Spleen (tissue), 11 donors: Measurements from ENCODE around the gene TNFSF8. TPM values are rescaled to one million over a fixed set of nuclear protein-coding genes. Genes with fewer than 3 reads are reported as not detected.

ENCODE experiments used
- DNase-seq: peaks from one replicate; pipeline ENCODE4 v3.0.0-alpha.2; 2020
- H3K27ac ChIP-seq, 8 donors: fragments of 200-600 bp; sonication (generic) in 7 of 8; 1 replicate in 4 of 8; 2 replicates in 4 of 8; pipeline versions ENCODE4 v1.5.0 to v1.8.0; 2016 to 2021; ENCODE audit warnings: inconsistent platforms in 4 of 8, mild to moderate bottlenecking in 4 of 8, moderate library complexity in 1 of 8
- H3K27me3 ChIP-seq, 7 donors: fragments of 200-600 bp; sonication (generic) in 6 of 7; replicated peaks in 1 of 7; 1 replicate in 4 of 7; 2 replicates in 3 of 7; pipeline versions ENCODE4 v1.5.0 to v1.8.0; 2016 to 2021; ENCODE audit warnings: inconsistent platforms in 3 of 7, mild to moderate bottlenecking in 1 of 7
- H3K36me3 ChIP-seq, 6 donors: fragments of 200-600 bp; sonication (generic) in 5 of 6; 1 replicate in 4 of 6; 2 replicates in 2 of 6; pipeline versions ENCODE4 v1.5.0 to v1.8.0; 2016 to 2021; ENCODE audit warnings: inconsistent platforms in 2 of 6
- H3K4me1 ChIP-seq, 6 donors: fragments of 200-600 bp; sonication (generic) in 5 of 6; 1 replicate in 3 of 6; 2 replicates in 3 of 6; pipeline versions ENCODE4 v1.5.0 to v1.8.0; 2016 to 2021; ENCODE audit warnings: inconsistent platforms in 3 of 6
- H3K4me3 ChIP-seq, 8 donors: fragments of 200-600 bp; sonication (generic) in 7 of 8; 1 replicate in 4 of 8; 2 replicates in 4 of 8; pipeline versions ENCODE4 v1.5.0 to v1.8.0; 2016 to 2021; ENCODE audit warnings: inconsistent platforms in 4 of 8, mild to moderate bottlenecking in 4 of 8, moderate library complexity in 2 of 8
- H3K9me3 ChIP-seq, 8 donors: fragments of 200-600 bp; sonication (generic) in 7 of 8; 1 replicate in 4 of 8; 2 replicates in 4 of 8; pipeline versions ENCODE4 v1.5.0 to v1.8.0; 2016 to 2021; ENCODE audit warnings: inconsistent platforms in 4 of 8
- POLR2A ChIP-seq, 3 donors: fragments of 450-650 bp; IDR thresholded peaks; one replicate each; pipeline ENCODE4 v1.5.1; 2017; ENCODE audit warnings: antibody characterized with exemption in 3 of 3, mild to moderate bottlenecking in 1 of 3
- POLR2AphosphoS5 ChIP-seq, 3 donors: sonication (generic); formaldehyde crosslinking; IDR thresholded peaks; one replicate each; pipeline ENCODE4 v1.5.1; 2017; ENCODE audit warnings: antibody characterized with exemption in 3 of 3
- WGBS, 5 donors: extraction: QIAGEN DNeasy Blood & Tissue Kit in 3 of 5; methylation state at CpG; one replicate each; pipeline versions ENCODE4 v1.1.5 to v1.1.7; 2013 to 2018; 5-methylcytosine and 5-hydroxymethylcytosine counted together
- intact Hi-C: fragments of 100-400 bp; cut with DNase I; formaldehyde crosslinking; loops from one replicate; pipeline ENCODE4 v1.15.0; 2023; ENCODE audit warnings: low total_unique reads
- polyA plus RNA-seq, 3 donors: library from polyadenylated mRNA; stranded (reverse); fragments of 200-250 nt; gene quantifications; one replicate each; pipeline ENCODE4 v1.2.1, GENCODE V29; 2013
- total RNA-seq, 7 donors: library from RNA; depleted of rRNA in 3 of 7; stranded (reverse); fragments of >200 nt in 3 of 7; fragmentation: NEBNext Ultra II Directional in 4 of 7; extraction: Animal tissue kit (Norgen Biotek cat#: 25700) in 4 of 7; gene quantifications; one replicate each; pipeline versions ENCODE4 v1.1.0 to v1.2.1, GENCODE V29; 2016 to 2021
- TF ChIP-seq, protein P1 (sequence below), 11 experiments: fragments of 200-600 bp in 7 of 11; fragments of 450-650 bp in 4 of 11; sonication (generic) in 4 of 11; IDR thresholded peaks in 8 of 11; conservative IDR thresholded peaks in 3 of 11; 1 replicate in 7 of 11; 2 replicates in 4 of 11; pipeline versions ENCODE4 v1.4.0 to v1.8.0; 2016 to 2021; ENCODE audit warnings: antibody characterized with exemption in 11 of 11, inconsistent platforms in 4 of 11, mild to moderate bottlenecking in 1 of 11
- donor health status: healthy with polysubstance abuse.
- donor health status: DM: no; HTN: no; CAD: no; lungs with moderate emphysema.
- donor health status: DM: no; HTN: no; CAD: no.
- donor health status: Bipolar disorder and iron deficiency.
- donor health status: healthy.
- donor health status: DM: no; HTN: no; CAD: no.
- donor health status: DM: yes; HTN: yes; CAD: no.

TNFSF8 gene
- total and polyA plus RNA-seq, 10 donors: 4.8 to 42.7 (median 15.9) TPM

DNA sequence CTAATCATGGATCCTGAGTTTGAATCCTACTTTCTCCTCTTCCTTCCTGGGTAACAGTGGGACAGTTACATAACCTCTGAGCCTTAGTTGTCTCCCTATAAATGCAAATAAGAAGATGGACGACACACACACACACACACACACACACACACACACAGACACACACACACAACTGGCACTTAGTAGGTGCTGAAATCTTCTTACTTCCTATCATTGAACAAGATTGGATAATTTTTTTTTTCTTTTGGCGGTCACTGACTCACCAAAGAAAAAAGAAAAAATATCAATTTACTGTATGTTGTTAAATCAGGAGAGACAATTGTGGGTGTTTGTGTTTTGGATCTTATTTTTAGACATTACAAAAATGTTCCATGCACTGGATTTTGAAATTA is 28.4 kb upstream of the TNFSF8 start:
- 53 to 72% (median 68%) methylated on average over 2 of the region's 2 CpGs for WGBS, 5 donors
- no peaks in the 10 kb centered on the region for H3K36me3 ChIP-seq
- peak overlapping the region in 1 of 8 donors; percentile 39 for H3K4me3 ChIP-seq
- intact Hi-C loops: no loop called here
- no peak for DNase-seq
- TF ChIP-seq, protein P1, sequence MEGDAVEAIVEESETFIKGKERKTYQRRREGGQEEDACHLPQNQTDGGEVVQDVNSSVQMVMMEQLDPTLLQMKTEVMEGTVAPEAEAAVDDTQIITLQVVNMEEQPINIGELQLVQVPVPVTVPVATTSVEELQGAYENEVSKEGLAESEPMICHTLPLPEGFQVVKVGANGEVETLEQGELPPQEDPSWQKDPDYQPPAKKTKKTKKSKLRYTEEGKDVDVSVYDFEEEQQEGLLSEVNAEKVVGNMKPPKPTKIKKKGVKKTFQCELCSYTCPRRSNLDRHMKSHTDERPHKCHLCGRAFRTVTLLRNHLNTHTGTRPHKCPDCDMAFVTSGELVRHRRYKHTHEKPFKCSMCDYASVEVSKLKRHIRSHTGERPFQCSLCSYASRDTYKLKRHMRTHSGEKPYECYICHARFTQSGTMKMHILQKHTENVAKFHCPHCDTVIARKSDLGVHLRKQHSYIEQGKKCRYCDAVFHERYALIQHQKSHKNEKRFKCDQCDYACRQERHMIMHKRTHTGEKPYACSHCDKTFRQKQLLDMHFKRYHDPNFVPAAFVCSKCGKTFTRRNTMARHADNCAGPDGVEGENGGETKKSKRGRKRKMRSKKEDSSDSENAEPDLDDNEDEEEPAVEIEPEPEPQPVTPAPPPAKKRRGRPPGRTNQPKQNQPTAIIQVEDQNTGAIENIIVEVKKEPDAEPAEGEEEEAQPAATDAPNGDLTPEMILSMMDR (IDR thresholded peaks at IDR 0.05 in 8 of 11, conservative IDR thresholded peaks at IDR 0.05 in 3 of 11): no peak
- no peak for TF ChIP-seq POLR2AphosphoS5 (IDR thresholded peaks at IDR 0.05)
- no peak for TF ChIP-seq POLR2A (IDR thresholded peaks at IDR 0.05)
- peaks cover 0 to 45% (median 38%) of the 10 kb centered on the region in 8 donors for H3K9me3 ChIP-seq
- no peaks in the 10 kb centered on the region for H3K27me3 ChIP-seq
- H3K4me1 ChIP-seq: peaks cover 0 to 47% (median 9%) of the 10 kb centered on the region in 6 donors
- peak overlapping the region in 7 of 8 donors; percentile 63 to 89 (median 76) for H3K27ac ChIP-seq

DNA sequence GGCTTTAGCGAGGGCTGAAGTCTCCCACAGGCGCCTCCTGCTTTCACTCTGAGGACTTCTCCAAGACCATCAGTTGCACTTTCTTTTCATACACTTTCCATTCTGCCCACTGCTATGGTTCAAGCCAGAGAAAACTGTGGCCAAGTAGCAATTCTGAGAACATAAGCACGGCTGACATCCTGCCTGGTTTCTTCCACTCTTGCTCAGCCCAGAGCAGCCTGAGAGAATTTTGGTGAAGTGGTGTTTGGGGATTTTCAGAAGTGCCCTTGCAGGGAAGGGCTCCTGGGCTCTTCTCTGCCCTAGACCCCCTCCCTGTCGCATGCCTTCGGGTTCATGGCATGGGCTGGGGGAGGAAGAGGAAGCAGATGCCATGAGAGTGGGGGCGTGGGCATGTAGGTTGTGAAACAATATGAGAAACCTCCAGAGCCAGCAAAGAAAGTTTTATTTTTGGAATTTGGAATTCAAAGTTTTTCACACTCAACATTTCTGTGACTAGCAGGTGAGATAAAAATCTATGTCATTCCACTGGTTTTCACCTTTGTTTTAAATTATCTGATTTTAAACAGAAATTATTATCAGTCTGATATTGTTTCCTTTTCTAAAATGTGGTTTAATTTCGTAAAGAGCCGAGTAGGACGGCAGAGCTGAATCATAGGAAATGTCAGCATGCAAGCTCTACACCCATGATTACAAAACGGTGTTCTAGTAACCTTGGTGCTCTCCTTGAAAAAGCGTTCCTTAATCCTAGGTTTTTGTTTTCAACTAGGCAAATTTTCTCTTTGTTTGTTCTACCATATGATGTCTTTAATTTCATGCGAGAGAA is 27.8 kb upstream of the TNFSF8 start:
- DNase-seq: peak; percentile 82
- Histone ChIP-seq H3K27me3 (no peaks in the 10 kb centered on the region), H3K4me3 (peak overlapping the region in 1 of 8 donors; percentile 39), H3K9me3 (peaks cover 0 to 39% (median 34%) of the 10 kb centered on the region in 8 donors), H3K4me1 (peaks cover 0 to 53% (median 9%) of the 10 kb centered on the region in 6 donors), H3K36me3 (no peaks in the 10 kb centered on the region), H3K27ac (peak overlapping the region in 7 of 8 donors; percentile 63 to 89 (median 76))
- WGBS, 5 donors: 20 to 33% (median 25%) methylated on average over 12 of the region's 12 CpGs
- intact Hi-C loops: no loop called here
- TF ChIP-seq POLR2AphosphoS5 (IDR thresholded peaks at IDR 0.05) (peak in 2 of 3 donors; percentile 24 to 48), POLR2A (IDR thresholded peaks at IDR 0.05) (no peak)

DNA sequence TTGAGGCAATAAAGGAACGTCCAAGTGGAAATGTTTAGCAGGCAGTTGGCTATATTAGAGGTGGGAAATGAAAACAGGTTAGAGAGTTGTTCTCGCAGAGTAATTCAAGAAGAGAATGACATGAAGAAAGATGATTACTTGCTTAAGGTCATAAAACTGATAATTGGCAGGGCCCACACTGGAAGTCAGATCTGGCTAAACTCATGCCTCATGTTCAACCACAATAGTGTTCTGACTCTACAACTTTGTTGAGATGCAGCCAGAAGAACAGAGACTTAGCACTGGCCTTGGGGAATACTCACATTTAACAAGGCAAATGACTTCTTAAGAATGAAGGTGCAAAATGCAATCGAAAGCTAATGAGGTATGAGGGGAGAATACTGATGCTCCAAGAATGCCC is 27.2 kb upstream of the TNFSF8 start:
- TF ChIP-seq POLR2AphosphoS5 (IDR thresholded peaks at IDR 0.05) (no peak), POLR2A (IDR thresholded peaks at IDR 0.05) (no peak)
- TF ChIP-seq, protein P1 (IDR thresholded peaks at IDR 0.05 in 8 of 11, conservative IDR thresholded peaks at IDR 0.05 in 3 of 11): no peak
- WGBS, 5 donors: 63 to 84% (median 81%) methylated on average over 3 of the region's 3 CpGs
- H3K27ac ChIP-seq: peak overlapping the region in 7 of 8 donors; percentile 63 to 89 (median 76)
- H3K4me1 ChIP-seq: peaks cover 0 to 55% (median 9%) of the 10 kb centered on the region in 6 donors
- peak overlapping the region in 1 of 8 donors; percentile 39 for H3K4me3 ChIP-seq
- peaks cover 0 to 32% (median 27%) of the 10 kb centered on the region in 8 donors for H3K9me3 ChIP-seq
- no peak for DNase-seq
- H3K27me3 ChIP-seq: no peaks in the 10 kb centered on the region
- no peaks in the 10 kb centered on the region for H3K36me3 ChIP-seq
- intact Hi-C loops: no loop called here

DNA sequence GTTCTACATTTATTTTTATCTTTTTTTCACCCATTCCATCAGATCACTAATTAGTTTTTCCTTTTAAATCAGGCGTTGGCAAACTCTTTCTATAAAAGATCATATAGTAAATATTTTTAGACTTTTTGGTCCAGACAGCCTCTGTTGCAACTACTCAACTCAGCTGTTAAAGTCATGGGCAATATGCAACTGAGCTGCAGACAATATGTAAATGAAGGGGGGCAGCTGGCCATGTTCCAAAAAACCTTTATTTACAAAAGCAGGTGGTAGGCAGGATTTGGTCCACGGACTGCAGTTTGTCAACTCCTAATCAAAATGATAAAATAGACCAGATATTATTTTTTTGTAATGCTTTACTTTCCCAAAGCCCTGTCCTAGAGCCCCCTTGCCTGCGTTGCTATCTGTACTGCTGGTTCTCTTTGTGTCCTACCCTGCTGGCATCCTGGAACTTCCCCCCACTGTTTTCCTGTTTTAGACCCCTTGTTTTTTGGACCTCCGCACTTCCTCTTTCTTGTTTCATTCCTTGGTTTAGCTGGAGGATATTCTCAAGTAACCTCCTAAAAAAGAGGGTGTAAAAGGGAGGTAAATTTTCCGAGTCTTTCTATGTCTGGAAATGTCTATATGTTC is 24.7 kb upstream of the TNFSF8 start:
- peaks cover 0 to 55% (median 9%) of the 10 kb centered on the region in 6 donors for H3K4me1 ChIP-seq
- H3K27me3 ChIP-seq: no peaks in the 10 kb centered on the region
- peaks cover 0 to 11% (median 9%) of the 10 kb centered on the region in 8 donors for H3K9me3 ChIP-seq
- WGBS, 5 donors: 40 to 45% (median 43%) methylated on average over 5 of the region's 5 CpGs
- H3K36me3 ChIP-seq: no peaks in the 10 kb centered on the region
- intact Hi-C loops: no loop called here
- TF ChIP-seq, protein P1 (IDR thresholded peaks at IDR 0.05 in 8 of 11, conservative IDR thresholded peaks at IDR 0.05 in 3 of 11): no peak
- TF ChIP-seq POLR2A (IDR thresholded peaks at IDR 0.05) (no peak), POLR2AphosphoS5 (IDR thresholded peaks at IDR 0.05) (no peak)
- DNase-seq: no peak
- H3K4me3 ChIP-seq: no peak overlapping the region
- H3K27ac ChIP-seq: peak overlapping the region in 5 of 8 donors; percentile 33 to 89 (median 62)
